ENCODE results near the gene PCDHGB5.
"Not testable (repeated sequence)": the region's sequence is repeated elsewhere in the genome, so short reads cannot be mapped to it uniquely, and the experiment has no call there.

The PCDHGB5 gene

DNA sequence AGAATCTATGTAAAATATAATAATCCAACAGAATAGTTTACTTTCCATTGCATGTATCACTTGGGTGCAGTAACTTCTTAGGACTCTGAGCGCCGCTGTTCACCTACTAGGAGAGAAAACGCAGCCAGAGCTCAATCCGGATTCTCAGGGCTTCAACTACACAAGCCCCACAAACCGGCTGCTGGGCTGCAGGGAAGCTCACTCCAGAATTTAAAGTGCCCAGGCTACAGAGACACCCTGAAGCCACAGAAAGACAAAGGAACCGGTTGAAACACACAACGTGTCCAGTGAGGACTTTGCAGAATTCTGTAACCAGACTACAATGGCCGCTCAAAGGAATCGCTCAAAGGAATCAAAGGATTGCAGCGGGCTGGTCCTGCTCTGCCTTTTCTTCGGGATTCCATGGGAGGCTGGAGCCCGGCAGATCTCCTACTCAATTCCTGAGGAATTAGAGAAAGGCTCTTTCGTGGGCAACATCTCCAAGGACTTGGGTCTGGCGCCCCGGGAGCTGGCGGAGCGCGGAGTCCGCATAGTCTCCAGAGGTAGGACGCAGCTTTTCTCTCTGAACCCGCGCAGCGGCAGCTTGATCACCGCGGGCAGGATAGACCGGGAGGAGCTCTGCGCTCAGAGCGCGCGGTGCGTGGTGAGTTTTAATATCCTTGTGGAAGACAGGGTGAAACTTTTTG lies 15.2 kb downstream of the PCDHGB5 start, which contains the start of gene PCDHGA10:
TSS of gene PCDHGA10 (plus strand) at position 134 of the 686 bp plus-strand sequence. CDS start at position 323, 189 bp downstream.
- no peak for DNase-seq (ENCODE audit: low spot score)

DNA sequence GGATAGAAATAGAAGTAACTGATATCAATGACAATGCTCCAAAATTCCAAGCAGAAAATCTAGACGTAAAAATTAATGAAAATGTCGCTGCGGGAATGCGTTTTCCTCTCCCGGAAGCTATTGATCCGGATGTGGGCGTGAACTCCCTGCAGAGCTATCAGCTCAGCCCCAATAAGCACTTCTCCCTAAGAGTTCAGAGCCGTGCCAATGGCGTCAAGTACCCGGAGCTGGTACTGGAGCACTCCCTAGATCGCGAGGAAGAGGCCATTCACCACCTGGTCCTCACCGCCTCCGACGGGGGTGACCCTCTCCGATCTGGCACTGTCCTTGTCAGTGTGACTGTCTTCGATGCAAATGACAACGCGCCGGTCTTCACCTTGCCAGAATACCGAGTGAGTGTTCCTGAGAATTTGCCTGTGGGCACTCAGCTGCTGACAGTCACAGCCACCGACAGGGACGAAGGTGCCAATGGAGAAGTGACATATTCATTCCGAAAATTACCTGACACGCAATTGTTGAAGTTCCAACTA lies 15.9 kb downstream of the PCDHGB5 start:
- no peak for DNase-seq (ENCODE audit: low spot score)

DNA sequence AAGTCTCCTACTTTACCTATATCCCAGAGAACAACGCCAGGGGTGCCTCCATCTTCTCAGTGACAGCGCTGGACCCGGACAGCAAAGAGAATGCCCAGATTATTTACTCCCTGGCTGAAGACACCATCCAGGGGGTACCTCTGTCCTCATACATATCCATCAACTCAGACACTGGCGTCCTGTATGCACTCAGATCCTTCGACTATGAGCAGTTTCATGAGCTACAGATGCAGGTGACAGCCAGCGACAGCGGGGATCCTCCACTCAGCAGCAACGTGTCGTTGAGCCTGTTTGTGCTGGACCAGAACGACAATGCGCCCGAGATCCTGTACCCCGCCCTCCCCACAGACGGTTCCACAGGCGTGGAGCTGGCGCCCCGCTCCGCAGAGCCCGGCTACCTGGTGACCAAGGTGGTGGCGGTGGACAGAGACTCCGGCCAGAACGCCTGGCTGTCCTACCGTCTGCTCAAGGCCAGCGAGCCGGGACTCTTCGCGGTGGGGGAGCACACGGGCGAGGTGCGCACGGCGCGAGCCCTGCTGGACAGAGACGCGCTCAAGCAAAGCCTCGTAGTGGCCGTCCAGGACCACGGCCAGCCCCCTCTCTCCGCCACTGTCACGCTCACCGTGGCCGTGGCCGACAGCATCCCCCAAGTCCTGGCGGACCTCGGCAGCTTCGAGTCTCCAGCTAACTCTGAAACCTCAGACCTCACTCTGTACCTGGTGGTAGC lies 17.0 kb downstream of the PCDHGB5 start:
- DNase-seq (ENCODE audit: low spot score), result not testable (repeated sequence)

DNA sequence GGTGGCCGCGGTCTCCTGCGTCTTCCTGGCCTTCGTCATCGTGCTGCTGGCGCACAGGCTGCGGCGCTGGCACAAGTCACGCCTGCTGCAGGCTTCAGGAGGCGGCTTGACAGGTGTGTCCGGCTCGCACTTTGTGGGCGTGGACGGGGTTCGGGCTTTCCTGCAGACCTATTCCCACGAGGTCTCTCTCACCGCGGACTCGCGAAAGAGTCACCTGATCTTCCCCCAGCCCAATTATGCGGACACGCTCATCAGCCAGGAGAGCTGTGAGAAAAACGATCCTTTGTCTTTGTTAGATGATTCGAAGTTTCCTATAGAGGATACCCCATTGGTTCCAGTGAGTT lies 17.5 kb downstream of the PCDHGB5 start:
- not testable (repeated sequence) for DNase-seq (ENCODE audit: low spot score)

DNA sequence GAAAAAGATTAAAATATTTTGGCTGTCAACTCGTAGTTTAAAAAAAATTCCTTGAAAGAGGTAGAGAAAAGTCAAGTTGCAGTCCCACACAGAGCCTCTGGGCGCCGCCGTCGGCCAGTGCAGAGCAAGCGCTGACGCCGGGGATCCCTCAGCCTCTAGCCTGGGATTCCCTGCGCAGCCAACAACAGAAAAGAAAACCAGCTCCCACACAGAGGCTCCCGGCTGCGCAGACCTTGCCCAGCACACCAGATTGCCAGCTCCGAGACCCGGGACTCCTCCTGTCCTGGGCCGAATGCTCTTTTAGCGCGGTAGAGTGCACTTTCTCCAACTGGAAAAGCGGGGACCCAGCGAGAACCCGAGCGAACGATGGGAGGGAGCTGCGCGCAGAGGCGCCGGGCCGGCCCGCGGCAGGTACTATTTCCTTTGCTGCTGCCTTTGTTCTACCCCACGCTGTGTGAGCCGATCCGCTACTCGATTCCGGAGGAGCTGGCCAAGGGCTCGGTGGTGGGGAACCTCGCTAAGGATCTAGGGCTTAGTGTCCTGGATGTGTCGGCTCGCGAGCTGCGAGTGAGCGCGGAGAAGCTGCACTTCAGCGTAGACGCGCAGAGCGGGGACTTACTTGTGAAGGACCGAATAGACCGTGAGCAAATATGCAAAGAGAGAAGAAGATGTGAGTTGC lies 19.9 kb downstream of the PCDHGB5 start, which contains the start of gene PCDHGB7:
TSS of gene PCDHGB7 (plus strand) at position 184 of the 679 bp plus-strand sequence. CDS start at position 367, 183 bp downstream.
- not testable (repeated sequence) for DNase-seq (ENCODE audit: low spot score)

DNA sequence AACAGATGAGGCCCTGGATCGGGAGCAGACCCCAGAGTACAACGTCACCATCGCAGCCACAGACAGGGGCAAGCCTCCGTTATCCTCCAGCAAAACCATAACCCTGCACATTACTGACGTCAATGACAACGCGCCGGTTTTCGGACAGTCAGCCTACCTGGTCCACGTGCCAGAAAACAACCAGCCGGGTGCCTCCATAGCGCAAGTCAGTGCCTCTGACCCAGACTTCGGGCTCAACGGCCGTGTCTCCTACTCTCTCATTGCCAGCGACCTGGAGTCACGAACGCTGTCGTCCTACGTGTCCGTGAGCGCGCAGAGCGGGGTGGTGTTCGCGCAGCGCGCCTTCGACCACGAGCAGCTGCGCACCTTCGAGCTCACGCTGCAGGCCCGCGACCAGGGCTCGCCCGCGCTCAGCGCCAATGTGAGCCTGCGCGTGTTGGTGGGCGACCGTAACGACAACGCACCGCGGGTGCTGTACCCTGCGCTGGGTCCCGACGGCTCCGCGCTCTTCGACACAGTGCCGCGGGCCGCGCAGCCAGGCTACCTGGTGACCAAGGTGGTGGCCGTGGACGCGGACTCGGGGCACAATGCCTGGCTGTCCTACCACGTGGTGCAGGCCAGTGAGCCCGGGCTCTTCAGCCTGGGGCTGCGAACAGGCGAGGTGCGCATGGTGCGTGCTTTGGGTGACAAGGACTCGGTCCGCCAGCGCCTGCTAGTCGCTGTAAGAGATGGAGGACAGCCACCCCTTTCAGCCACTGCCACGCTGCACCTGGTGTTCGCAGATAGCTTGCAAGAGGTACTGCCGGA lies 21.5 kb downstream of the PCDHGB5 start:
- no peak for DNase-seq (ENCODE audit: low spot score)

DNA sequence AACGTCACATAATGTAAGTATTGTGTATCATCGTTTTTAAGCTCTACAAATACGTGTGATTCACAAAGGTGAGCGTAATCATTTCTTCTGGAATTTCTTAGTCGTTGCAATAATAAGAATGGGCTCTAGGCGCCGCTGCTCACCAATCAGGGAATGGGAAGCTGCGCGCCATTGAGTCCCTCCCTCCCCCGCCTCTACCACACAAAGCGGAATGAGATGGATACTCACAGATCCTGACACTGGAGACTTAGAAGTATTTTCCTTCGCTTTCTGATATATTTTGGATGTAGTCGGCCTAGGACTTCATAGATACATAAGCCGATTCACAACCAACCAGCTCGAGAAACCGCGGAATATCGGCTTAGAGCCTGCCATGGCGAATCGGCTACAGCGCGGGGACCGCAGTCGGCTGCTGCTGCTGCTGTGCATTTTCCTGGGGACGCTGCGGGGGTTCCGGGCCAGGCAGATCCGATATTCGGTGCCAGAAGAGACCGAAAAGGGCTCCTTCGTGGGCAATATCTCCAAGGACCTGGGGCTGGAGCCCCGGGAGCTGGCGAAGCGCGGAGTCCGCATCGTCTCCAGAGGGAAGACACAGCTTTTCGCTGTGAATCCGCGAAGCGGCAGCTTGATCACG lies 23.2 kb downstream of the PCDHGB5 start, which contains the start of gene PCDHGA11:
TSS of gene PCDHGA11 (plus strand) at position 197 of the 634 bp plus-strand sequence. CDS start at position 374, 177 bp downstream.
- no peak for DNase-seq (ENCODE audit: low spot score)

DNA sequence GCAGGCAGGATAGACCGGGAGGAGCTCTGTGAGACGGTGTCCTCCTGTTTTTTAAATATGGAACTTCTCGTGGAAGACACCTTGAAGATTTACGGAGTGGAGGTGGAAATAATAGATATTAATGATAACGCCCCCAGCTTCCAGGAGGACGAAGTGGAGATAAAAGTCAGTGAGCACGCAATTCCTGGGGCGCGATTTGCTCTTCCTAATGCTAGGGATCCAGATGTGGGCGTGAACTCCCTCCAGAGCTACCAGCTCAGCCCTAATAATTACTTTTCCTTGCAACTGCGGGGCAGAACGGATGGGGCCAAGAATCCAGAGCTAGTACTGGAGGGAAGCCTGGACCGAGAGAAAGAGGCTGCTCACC lies 23.7 kb downstream of the PCDHGB5 start:
- no peak for DNase-seq (ENCODE audit: low spot score)

DNA sequence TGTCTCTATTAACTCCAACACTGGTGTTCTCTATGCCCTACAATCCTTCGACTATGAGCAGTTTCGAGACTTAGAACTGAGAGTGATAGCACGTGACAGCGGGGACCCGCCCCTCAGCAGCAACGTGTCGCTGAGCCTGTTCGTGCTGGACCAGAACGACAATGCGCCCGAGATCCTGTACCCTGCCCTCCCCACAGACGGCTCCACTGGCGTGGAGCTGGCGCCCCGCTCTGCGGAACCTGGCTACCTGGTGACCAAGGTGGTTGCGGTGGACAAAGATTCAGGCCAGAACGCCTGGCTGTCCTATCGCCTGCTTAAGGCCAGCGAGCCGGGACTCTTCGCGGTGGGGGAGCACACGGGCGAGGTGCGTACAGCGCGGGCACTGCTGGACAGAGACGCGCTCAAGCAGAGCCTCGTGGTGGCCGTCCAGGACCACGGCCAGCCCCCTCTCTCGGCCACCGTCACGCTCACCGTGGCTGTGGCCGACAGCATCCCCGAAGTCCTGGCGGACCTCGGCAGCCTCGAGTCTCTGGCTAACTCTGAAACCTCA lies 25.1 kb downstream of the PCDHGB5 start:
- no peak for DNase-seq (ENCODE audit: low spot score)

DNA sequence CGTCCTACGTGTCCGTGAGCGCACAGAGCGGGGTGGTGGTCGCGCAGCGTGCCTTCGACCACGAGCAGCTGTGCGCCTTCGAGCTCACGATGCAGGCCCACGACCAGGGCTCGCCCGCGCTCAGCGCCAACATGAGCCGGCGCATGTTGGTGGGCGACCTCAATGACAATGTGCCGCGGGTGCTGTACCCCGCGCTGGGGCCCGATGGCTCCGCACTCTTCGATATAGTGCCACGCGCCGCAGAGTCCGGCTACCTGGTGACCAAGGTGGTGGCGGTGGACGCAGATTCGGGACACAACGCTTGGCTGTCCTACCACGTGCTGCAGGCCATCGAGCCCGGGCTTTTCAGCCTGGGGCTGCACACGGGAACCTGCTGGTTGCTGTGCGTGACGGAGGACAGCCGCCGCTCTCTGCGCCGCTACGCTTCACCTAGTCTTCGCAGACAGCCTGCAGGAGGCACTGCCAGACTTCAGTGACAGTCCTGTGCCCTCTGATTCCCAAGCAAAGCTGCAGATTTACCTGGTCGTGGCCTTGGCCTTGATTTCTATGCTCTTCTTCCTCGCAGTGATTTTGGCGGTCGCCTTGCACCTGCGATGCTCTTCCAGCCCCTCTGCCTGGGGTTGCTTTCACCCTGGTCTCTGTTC lies 30.2 kb downstream of the PCDHGB5 start:
- DNase-seq (ENCODE audit: low spot score), result no peak

DNA sequence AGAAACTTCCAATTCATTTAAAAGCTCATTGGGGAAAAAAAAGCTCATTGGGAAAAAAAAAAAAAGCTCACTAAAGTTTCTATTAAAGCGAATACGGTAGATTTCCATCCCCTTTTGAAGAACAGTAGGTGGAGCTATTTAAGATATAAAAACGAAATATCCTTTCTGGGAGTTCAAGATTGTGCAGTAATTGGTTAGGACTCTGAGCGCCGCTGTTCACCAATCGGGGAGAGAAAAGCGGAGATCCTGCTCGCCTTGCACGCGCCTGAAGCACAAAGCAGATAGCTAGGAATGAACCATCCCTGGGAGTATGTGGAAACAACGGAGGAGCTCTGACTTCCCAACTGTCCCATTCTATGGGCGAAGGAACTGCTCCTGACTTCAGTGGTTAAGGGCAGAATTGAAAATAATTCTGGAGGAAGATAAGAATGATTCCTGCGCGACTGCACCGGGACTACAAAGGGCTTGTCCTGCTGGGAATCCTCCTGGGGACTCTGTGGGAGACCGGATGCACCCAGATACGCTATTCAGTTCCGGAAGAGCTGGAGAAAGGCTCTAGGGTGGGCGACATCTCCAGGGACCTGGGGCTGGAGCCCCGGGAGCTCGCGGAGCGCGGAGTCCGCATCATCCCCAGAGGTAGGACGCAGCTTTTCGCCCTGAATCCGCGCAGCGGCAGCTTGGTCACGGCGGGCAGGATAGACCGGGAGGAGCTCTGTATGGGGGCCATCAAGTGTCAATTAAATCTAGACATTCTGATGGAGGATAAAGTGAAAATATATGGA lies 32.8 kb downstream of the PCDHGB5 start, which contains the start of gene PCDHGA12:
TSS of gene PCDHGA12 (plus strand) at position 176 of the 782 bp plus-strand sequence. CDS start at position 429, 253 bp downstream.
- no peak for DNase-seq (ENCODE audit: low spot score)

DNA sequence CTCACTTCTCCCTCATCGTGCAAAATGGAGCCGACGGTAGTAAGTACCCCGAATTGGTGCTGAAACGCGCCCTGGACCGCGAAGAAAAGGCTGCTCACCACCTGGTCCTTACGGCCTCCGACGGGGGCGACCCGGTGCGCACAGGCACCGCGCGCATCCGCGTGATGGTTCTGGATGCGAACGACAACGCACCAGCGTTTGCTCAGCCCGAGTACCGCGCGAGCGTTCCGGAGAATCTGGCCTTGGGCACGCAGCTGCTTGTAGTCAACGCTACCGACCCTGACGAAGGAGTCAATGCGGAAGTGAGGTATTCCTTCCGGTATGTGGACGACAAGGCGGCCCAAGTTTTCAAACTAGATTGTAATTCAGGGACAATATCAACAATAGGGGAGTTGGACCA lies 33.5 kb downstream of the PCDHGB5 start:
- DNase-seq (ENCODE audit: low spot score), result no peak

DNA sequence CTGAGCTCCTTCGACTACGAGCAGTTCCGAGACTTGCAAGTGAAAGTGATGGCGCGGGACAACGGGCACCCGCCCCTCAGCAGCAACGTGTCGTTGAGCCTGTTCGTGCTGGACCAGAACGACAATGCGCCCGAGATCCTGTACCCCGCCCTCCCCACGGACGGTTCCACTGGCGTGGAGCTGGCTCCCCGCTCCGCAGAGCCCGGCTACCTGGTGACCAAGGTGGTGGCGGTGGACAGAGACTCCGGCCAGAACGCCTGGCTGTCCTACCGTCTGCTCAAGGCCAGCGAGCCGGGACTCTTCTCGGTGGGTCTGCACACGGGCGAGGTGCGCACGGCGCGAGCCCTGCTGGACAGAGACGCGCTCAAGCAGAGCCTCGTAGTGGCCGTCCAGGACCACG lies 34.6 kb downstream of the PCDHGB5 start:
- not testable (repeated sequence) for DNase-seq (ENCODE audit: low spot score)

DNA sequence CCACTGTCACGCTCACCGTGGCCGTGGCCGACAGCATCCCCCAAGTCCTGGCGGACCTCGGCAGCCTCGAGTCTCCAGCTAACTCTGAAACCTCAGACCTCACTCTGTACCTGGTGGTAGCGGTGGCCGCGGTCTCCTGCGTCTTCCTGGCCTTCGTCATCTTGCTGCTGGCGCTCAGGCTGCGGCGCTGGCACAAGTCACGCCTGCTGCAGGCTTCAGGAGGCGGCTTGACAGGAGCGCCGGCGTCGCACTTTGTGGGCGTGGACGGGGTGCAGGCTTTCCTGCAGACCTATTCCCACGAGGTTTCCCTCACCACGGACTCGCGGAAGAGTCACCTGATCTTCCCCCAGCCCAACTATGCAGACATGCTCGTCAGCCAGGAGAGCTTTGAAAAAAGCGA lies 35.0 kb downstream of the PCDHGB5 start:
- DNase-seq (ENCODE audit: low spot score), result not testable (repeated sequence)

DNA sequence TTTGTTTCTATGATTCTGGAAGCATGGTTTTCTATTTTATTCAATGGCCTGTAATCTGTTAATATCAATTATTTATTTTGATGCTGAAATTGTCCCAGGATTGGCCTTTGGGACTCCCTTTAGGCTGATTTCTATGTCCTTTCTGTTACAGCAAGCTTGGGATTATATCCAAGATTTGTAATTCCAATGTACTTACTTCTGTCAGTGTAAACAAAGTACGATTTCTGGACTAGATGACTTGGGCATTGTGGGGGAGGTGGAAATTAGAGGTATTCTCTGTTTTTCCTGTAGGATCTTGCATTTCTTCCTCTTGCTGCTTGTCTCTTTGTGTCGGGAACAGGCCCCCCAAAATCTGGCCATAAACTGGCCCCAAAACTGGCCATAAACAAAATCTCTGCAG lies 36.3 kb downstream of the PCDHGB5 start:
- no peak for DNase-seq (ENCODE audit: low spot score)

DNA sequence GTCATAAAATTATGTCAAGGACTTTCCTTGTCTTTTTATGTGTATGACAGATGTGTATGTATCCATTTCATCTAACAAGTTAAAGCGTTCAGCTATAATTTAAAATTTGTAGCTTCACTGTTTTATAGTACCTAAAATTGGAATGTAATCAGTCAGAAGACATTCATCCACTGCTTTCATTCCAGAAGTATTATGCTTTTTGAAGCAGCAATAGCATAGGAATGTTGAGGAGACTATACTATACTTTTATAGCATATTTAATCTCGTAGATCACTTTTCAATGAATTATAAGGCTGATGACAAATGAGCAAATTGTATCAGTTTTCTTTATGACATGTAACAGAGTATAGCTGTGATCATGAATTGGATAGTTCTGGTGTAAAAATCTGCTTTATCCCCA lies 39.5 kb downstream of the PCDHGB5 start:
- DNase-seq (ENCODE audit: low spot score), result no peak

DNA sequence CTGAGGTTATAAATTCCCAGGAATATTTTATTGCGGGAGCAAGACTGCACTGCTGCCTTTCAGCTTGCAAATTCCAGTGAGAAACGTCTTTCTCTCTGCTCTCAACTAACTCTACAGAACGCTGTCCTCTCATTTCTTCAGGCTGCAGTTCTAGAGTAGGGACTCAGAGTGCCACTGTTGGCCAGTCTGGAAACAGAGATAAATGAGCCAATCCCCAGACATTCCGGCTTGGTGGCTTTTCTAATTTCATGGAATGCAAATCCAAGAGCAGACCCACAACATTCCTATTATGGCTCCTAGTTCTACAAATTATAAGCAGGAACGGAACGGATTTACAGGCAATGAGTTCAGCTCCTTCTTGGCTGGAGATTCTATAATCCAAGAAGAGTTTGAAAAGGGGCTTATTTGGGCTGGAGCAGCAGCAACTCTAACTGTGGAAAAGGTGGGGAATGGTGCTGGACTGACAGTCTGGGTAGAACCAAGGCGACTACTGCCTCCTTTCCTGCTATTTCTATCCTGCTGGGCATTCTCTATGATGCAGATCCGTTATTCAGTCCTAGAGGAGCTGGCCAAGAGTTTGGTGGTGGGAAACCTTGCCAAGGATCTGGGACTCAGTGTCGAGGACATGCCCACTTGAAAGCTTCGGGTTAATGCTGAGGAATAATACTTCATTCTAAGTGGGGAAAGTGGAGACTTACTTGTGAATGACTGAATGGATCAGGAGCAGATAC lies 41.8 kb downstream of the PCDHGB5 start:
- DNase-seq (ENCODE audit: low spot score), result no peak

DNA sequence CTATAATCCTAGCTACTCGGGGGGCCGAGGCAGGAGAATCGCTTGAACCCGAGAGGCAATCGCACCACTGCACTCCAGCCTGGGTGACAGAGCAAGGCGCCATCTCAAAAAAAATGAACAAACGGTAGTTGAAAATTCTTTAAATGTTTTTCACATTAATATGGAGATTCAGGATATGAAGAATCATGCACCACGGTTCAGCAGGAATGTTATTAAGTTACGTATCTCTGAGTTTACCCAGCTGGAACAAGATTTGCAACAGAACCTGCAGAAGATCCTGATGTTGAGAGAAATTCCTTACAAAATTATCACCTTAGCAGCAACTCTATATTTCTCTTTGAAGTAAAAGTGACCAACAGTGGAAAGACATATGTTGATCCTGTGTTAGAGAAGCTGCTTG lies 42.6 kb downstream of the PCDHGB5 start:
- no peak for DNase-seq (ENCODE audit: low spot score)

Data from left forelimb (tissue), 1 donor.